HG02973 (cell line): Measurements from ENCODE around the gene GNAQ.
"Not testable (repeated sequence)": the region's sequence is repeated elsewhere in the genome, so short reads cannot be mapped to it uniquely, and the experiment has no call there.

Experiments used
- ATAC-seq: cut with Tn5 transposase; IDR thresholded peaks from one replicate; pipeline ENCODE4 v1.9.1; 2021; ENCODE audit warnings: moderate library complexity; ENCODE audit not compliant: unreplicated experiment

GNAQ gene

GRCh38 chr9:77881634-77882033 is 150.0 kb downstream of the GNAQ start:
- ATAC-seq = not testable (repeated sequence)

GRCh38 chr9:77881111-77881510 is 150.5 kb downstream of the GNAQ start:
- ATAC-seq = no peak

- ATAC-seq = no peak
Measured at GRCh38 chr9:77879437-77879943, 152.1 kb downstream of the GNAQ start.

GRCh38 chr9:77878793-77879192 is 152.8 kb downstream of the GNAQ start:
- ATAC-seq = not testable (repeated sequence)

GRCh38 chr9:77877976-77878375 is 153.6 kb downstream of the GNAQ start:
- ATAC-seq = no peak

GRCh38 chr9:77876590-77876989 is 155.0 kb downstream of the GNAQ start:
- ATAC-seq = no peak

GRCh38 chr9:77876091-77876490 is 155.5 kb downstream of the GNAQ start:
- no peak for ATAC-seq

GRCh38 chr9:77872863-77873262 is 158.7 kb downstream of the GNAQ start:
- no peak for ATAC-seq

- ATAC-seq = no peak
Measured at GRCh38 chr9:77872177-77872576, 159.4 kb downstream of the GNAQ start.

- ATAC-seq = no peak
Measured at GRCh38 chr9:77871483-77871882, 160.1 kb downstream of the GNAQ start.

- no peak for ATAC-seq
Measured at GRCh38 chr9:77866878-77867277, 164.7 kb downstream of the GNAQ start.

GRCh38 chr9:77865385-77866047 is 166.1 kb downstream of the GNAQ start:
- ATAC-seq = no peak

GRCh38 chr9:77864211-77864889 is 167.3 kb downstream of the GNAQ start:
- ATAC-seq = no peak

GRCh38 chr9:77863638-77864037 is 168.0 kb downstream of the GNAQ start:
- not testable (repeated sequence) for ATAC-seq

GRCh38 chr9:77860953-77861352 is 170.7 kb downstream of the GNAQ start:
- not testable (repeated sequence) for ATAC-seq

GRCh38 chr9:77857513-77858259 is 173.9 kb downstream of the GNAQ start:
- ATAC-seq = no peak

- ATAC-seq = no peak
Measured at GRCh38 chr9:77856615-77857014, 175.0 kb downstream of the GNAQ start.

GRCh38 chr9:77854916-77855311 is 176.7 kb downstream of the GNAQ start:
- ATAC-seq = no peak

GRCh38 chr9:77854258-77854915 is 177.2 kb downstream of the GNAQ start:
- no peak for ATAC-seq

- ATAC-seq = no peak
Measured at GRCh38 chr9:77853716-77854115, 177.9 kb downstream of the GNAQ start.

GRCh38 chr9:77851882-77852595 is 179.6 kb downstream of the GNAQ start:
- no peak for ATAC-seq
